ENCODE measurements around the gene PARD3.

PARD3 gene

GRCh38 chr10:34520084-34520483 is 295.0 kb downstream of the PARD3 start:
- ChIA-PET POLR2A (no interaction called here), CTCF (no interaction called here)

GRCh38 chr10:34514290-34514689 is 300.8 kb downstream of the PARD3 start:
- TF ChIP-seq FOXM1 (IDR thresholded peaks at IDR 0.05; ENCODE audit: borderline replicate concordance) = no peak
- TF ChIP-seq ARNT (IDR thresholded peaks at IDR 0.05) = no peak
- no peak for TF ChIP-seq LEF1 (IDR thresholded peaks at IDR 0.05; ENCODE audit: borderline replicate concordance)
- no peak for TF ChIP-seq NFRKB (IDR thresholded peaks at IDR 0.05)
- no peak for TF ChIP-seq FOXK2 (IDR thresholded peaks at IDR 0.05)
- no peak for TF ChIP-seq ELF4 (IDR thresholded peaks at IDR 0.05)
- TF ChIP-seq L3MBTL2 (conservative IDR thresholded peaks at IDR 0.05) = no peak
- TF ChIP-seq BHLHE40 (IDR thresholded peaks at IDR 0.05; ENCODE audit: borderline replicate concordance) = no peak
- TF ChIP-seq SUZ12 (IDR thresholded peaks at IDR 0.05) = no peak
- DNase-seq (ENCODE audit: extremely low spot score) = no peak
- CTCF ChIA-PET = no interaction called here
- POLR2A ChIA-PET = no interaction called here

More at GRCh38 chr10:34520084-34520483, 295.0 kb downstream of the PARD3 start:
- TF ChIP-seq L3MBTL2 (conservative IDR thresholded peaks at IDR 0.05) = no peak
- TF ChIP-seq LEF1 (IDR thresholded peaks at IDR 0.05; ENCODE audit: borderline replicate concordance) = no peak
- TF ChIP-seq TARDBP (IDR thresholded peaks at IDR 0.05) = no peak
- no peak for TF ChIP-seq FOXK2 (IDR thresholded peaks at IDR 0.05)
- TF ChIP-seq SUZ12 (IDR thresholded peaks at IDR 0.05) = no peak
- TF ChIP-seq SP1 (IDR thresholded peaks at IDR 0.05) = no peak
- TF ChIP-seq ZNF384 (IDR thresholded peaks at IDR 0.05) = no peak
- no peak for TF ChIP-seq FOXM1 (IDR thresholded peaks at IDR 0.05; ENCODE audit: borderline replicate concordance)
- TF ChIP-seq CTBP1 (IDR thresholded peaks at IDR 0.05; ENCODE audit: borderline replicate concordance) = no peak
- TF ChIP-seq ARNT (IDR thresholded peaks at IDR 0.05) = no peak
- no peak for DNase-seq (ENCODE audit: extremely low spot score)

- CTCF ChIA-PET = no interaction called here
- no peak for TF ChIP-seq FOXM1 (IDR thresholded peaks at IDR 0.05; ENCODE audit: borderline replicate concordance)
- no peak for TF ChIP-seq ZNF384 (IDR thresholded peaks at IDR 0.05)
- TF ChIP-seq L3MBTL2 (conservative IDR thresholded peaks at IDR 0.05) = no peak
- TF ChIP-seq LEF1 (IDR thresholded peaks at IDR 0.05; ENCODE audit: borderline replicate concordance) = no peak
- TF ChIP-seq SP1 (IDR thresholded peaks at IDR 0.05) = no peak
- no peak for TF ChIP-seq BHLHE40 (IDR thresholded peaks at IDR 0.05; ENCODE audit: borderline replicate concordance)
- no peak for TF ChIP-seq FOXK2 (IDR thresholded peaks at IDR 0.05)
- TF ChIP-seq ELF4 (IDR thresholded peaks at IDR 0.05) = no peak
- no peak for TF ChIP-seq CTBP1 (IDR thresholded peaks at IDR 0.05; ENCODE audit: borderline replicate concordance)
- no peak for TF ChIP-seq TARDBP (IDR thresholded peaks at IDR 0.05)
- TF ChIP-seq NFRKB (IDR thresholded peaks at IDR 0.05) = no peak
- TF ChIP-seq ARNT (IDR thresholded peaks at IDR 0.05) = no peak
- TF ChIP-seq SUZ12 (IDR thresholded peaks at IDR 0.05) = no peak
- no peak for DNase-seq (ENCODE audit: extremely low spot score)
- POLR2A ChIA-PET = no interaction called here
Observed at GRCh38 chr10:34513636-34514035, 301.5 kb downstream of the PARD3 start.

- no peak for DNase-seq (ENCODE audit: extremely low spot score)
- ChIA-PET CTCF (interaction anchor here (0.6 kb wide), 1 partner anchor 1026 kb away, joined by 3 read pairs; no protein-coding TSS in a partner anchor), POLR2A (no interaction called here)
- TF ChIP-seq BHLHE40 (IDR thresholded peaks at IDR 0.05; ENCODE audit: borderline replicate concordance) = no peak
- TF ChIP-seq LEF1 (IDR thresholded peaks at IDR 0.05; ENCODE audit: borderline replicate concordance) = no peak
- no peak for TF ChIP-seq FOXM1 (IDR thresholded peaks at IDR 0.05; ENCODE audit: borderline replicate concordance)
- no peak for TF ChIP-seq ZNF384 (IDR thresholded peaks at IDR 0.05)
- TF ChIP-seq SUZ12 (IDR thresholded peaks at IDR 0.05) = no peak
- TF ChIP-seq TARDBP (IDR thresholded peaks at IDR 0.05) = no peak
- no peak for TF ChIP-seq CTBP1 (IDR thresholded peaks at IDR 0.05; ENCODE audit: borderline replicate concordance)
- no peak for TF ChIP-seq NFRKB (IDR thresholded peaks at IDR 0.05)
- no peak for TF ChIP-seq L3MBTL2 (conservative IDR thresholded peaks at IDR 0.05)
Observed at GRCh38 chr10:34507217-34507616, 307.9 kb downstream of the PARD3 start.

GRCh38 chr10:34506786-34507185 is 308.3 kb downstream of the PARD3 start:
- CTCF ChIA-PET = interaction anchor here (0.6 kb wide), 1 partner anchor 1025 kb away, joined by 3 read pairs; no protein-coding TSS in a partner anchor
- TF ChIP-seq ELF4 (IDR thresholded peaks at IDR 0.05) = no peak
- TF ChIP-seq ARNT (IDR thresholded peaks at IDR 0.05) = no peak
- TF ChIP-seq L3MBTL2 (conservative IDR thresholded peaks at IDR 0.05) = no peak
- TF ChIP-seq NFRKB (IDR thresholded peaks at IDR 0.05) = no peak
- no peak for TF ChIP-seq TARDBP (IDR thresholded peaks at IDR 0.05)
- TF ChIP-seq FOXM1 (IDR thresholded peaks at IDR 0.05; ENCODE audit: borderline replicate concordance) = no peak
- TF ChIP-seq BHLHE40 (IDR thresholded peaks at IDR 0.05; ENCODE audit: borderline replicate concordance) = no peak
- TF ChIP-seq LEF1 (IDR thresholded peaks at IDR 0.05; ENCODE audit: borderline replicate concordance) = no peak
- TF ChIP-seq PKNOX1 (IDR thresholded peaks at IDR 0.05) = no peak
- TF ChIP-seq HDGF (IDR thresholded peaks at IDR 0.05; ENCODE audit: borderline replicate concordance) = no peak
- TF ChIP-seq SUZ12 (IDR thresholded peaks at IDR 0.05) = no peak
- no peak for TF ChIP-seq ZNF384 (IDR thresholded peaks at IDR 0.05)
- POLR2A ChIA-PET = no interaction called here
- no peak for DNase-seq (ENCODE audit: extremely low spot score)

- TF ChIP-seq SUZ12 (IDR thresholded peaks at IDR 0.05) (no peak), SP1 (IDR thresholded peaks at IDR 0.05) (no peak), PKNOX1 (IDR thresholded peaks at IDR 0.05) (no peak), L3MBTL2 (conservative IDR thresholded peaks at IDR 0.05) (no peak), TARDBP (IDR thresholded peaks at IDR 0.05) (no peak), ARNT (IDR thresholded peaks at IDR 0.05) (no peak), HDGF (IDR thresholded peaks at IDR 0.05; ENCODE audit: borderline replicate concordance) (no peak), FOXM1 (IDR thresholded peaks at IDR 0.05; ENCODE audit: borderline replicate concordance) (no peak), NFRKB (IDR thresholded peaks at IDR 0.05) (no peak), FOXK2 (IDR thresholded peaks at IDR 0.05) (no peak), ZNF384 (IDR thresholded peaks at IDR 0.05) (no peak), FOXA1 (IDR thresholded peaks at IDR 0.05) (no peak), CTBP1 (IDR thresholded peaks at IDR 0.05; ENCODE audit: borderline replicate concordance) (no peak), BHLHE40 (IDR thresholded peaks at IDR 0.05; ENCODE audit: borderline replicate concordance) (no peak), LEF1 (IDR thresholded peaks at IDR 0.05; ENCODE audit: borderline replicate concordance) (no peak)
- ChIA-PET CTCF (no interaction called here), POLR2A (no interaction called here)
- no peak for DNase-seq (ENCODE audit: extremely low spot score)
Observed at GRCh38 chr10:34505338-34505737, 309.8 kb downstream of the PARD3 start.
